A673 (cell line): ENCODE results near the gene CEP126.

Experiments used
- EZH2 ChIP-seq: fragments of 200-600 bp; sonication (generic); IDR thresholded peaks from 2 replicates; pipeline ENCODE4 v1.6.1; 2017; ENCODE audit warnings: borderline replicate concordance, low read depth, mild to moderate bottlenecking, mixed read lengths, antibody characterized with exemption, low read length; ENCODE audit not compliant: poor library complexity, severe bottlenecking
- TF ChIP-seq, protein P1 (sequence below): fragments of 300-800, 200-600 bp; sonication (generic); conservative IDR thresholded peaks from 2 replicates; pipeline ENCODE4 v1.5.1; 2017; ENCODE audit warnings: low read depth, mild to moderate bottlenecking, antibody characterized with exemption, low read length, moderate library complexity, mixed read lengths

DNA sequence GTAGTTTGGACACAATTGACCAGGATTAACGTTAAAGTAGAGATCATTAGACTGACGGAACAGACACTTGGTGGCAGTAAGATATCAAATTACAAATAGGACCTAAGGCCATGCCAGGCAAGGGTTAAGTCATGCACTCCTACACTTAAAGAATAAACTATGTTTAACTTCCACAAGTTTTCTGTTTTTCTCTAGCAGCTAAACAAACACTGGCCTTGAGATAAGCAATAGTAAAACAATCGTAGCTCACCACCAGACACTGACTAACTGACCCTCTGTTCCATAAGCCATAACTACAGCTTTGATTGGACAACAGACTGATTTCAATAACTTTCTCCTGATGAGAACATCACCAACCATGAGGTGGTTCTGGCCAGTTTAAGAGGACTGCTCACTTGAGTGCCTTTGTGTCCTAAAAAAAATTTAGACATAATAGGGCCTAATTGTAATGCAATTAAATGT, 2.0 kb upstream of the CEP126 start:
- TF ChIP-seq, protein P1, sequence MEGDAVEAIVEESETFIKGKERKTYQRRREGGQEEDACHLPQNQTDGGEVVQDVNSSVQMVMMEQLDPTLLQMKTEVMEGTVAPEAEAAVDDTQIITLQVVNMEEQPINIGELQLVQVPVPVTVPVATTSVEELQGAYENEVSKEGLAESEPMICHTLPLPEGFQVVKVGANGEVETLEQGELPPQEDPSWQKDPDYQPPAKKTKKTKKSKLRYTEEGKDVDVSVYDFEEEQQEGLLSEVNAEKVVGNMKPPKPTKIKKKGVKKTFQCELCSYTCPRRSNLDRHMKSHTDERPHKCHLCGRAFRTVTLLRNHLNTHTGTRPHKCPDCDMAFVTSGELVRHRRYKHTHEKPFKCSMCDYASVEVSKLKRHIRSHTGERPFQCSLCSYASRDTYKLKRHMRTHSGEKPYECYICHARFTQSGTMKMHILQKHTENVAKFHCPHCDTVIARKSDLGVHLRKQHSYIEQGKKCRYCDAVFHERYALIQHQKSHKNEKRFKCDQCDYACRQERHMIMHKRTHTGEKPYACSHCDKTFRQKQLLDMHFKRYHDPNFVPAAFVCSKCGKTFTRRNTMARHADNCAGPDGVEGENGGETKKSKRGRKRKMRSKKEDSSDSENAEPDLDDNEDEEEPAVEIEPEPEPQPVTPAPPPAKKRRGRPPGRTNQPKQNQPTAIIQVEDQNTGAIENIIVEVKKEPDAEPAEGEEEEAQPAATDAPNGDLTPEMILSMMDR = no peak
- no peak for TF ChIP-seq EZH2
